ENCODE measurements around the gene CACNA1H. TPM values are rescaled to one million over a fixed set of nuclear protein-coding genes. Genes with fewer than 3 reads are reported as not detected.
"Not testable (repeated sequence)": the region's sequence is repeated elsewhere in the genome, so short reads cannot be mapped to it uniquely, and the experiment has no call there.

The CACNA1H gene
- total RNA-seq, 1 donor from 2014 or later, result 0.05 TPM

- DNase-seq, result no peak
- no peaks in the 10 kb centered on the region for H3K36me3 Mint-ChIP-seq (ENCODE audit: low read depth)
- intact Hi-C loops (cut with micrococcal nuclease), result no loop called here
Measured at GRCh38 chr16:1264345-1265089, 111.6 kb downstream of the CACNA1H start.

GRCh38 chr16:1265090-1265630, 112.3 kb downstream of the CACNA1H start:
- Mint-ChIP-seq H3K4me1 (peaks cover 2% of the 10 kb centered on the region), H3K36me3 (ENCODE audit: low read depth) (no peaks in the 10 kb centered on the region), H3K27ac (no peak overlapping the region), H3K4me3 (no peak overlapping the region), H3K9me3 (peaks cover 8% of the 10 kb centered on the region), H3K27me3 (peaks cover 12% of the 10 kb centered on the region)
- DNase-seq, result no peak
- intact Hi-C loops (cut with micrococcal nuclease), result no loop called here

More at GRCh38 chr16:1264345-1265089, 111.6 kb downstream of the CACNA1H start:
- H3K27ac Mint-ChIP-seq, result no peak overlapping the region
- peaks cover 13% of the 10 kb centered on the region for H3K27me3 Mint-ChIP-seq
- H3K4me1 Mint-ChIP-seq, result peaks cover 2% of the 10 kb centered on the region
- H3K9me3 Mint-ChIP-seq, result peaks cover 8% of the 10 kb centered on the region
- H3K4me3 Mint-ChIP-seq, result no peak overlapping the region

- DNase-seq, result no peak
- peaks cover 8% of the 10 kb centered on the region for H3K9me3 Mint-ChIP-seq
- H3K27ac Mint-ChIP-seq, result no peak overlapping the region
- intact Hi-C loops (cut with micrococcal nuclease), result no loop called here
- H3K36me3 Mint-ChIP-seq (ENCODE audit: low read depth), result no peaks in the 10 kb centered on the region
- peaks cover 8% of the 10 kb centered on the region for H3K27me3 Mint-ChIP-seq
- H3K4me3 Mint-ChIP-seq, result no peak overlapping the region
- no peaks in the 10 kb centered on the region for H3K4me1 Mint-ChIP-seq
Measured at GRCh38 chr16:1265826-1266225, 112.9 kb downstream of the CACNA1H start.

- intact Hi-C loops (cut with micrococcal nuclease); H3K27me3 Mint-ChIP-seq; H3K36me3 Mint-ChIP-seq (ENCODE audit: low read depth); H3K9me3 Mint-ChIP-seq; H3K4me1 Mint-ChIP-seq; H3K4me3 Mint-ChIP-seq; DNase-seq; H3K27ac Mint-ChIP-seq: not testable (repeated sequence)
Measured at GRCh38 chr16:1269418-1269817, 116.5 kb downstream of the CACNA1H start.

- Mint-ChIP-seq H3K27me3 (peaks cover 3% of the 10 kb centered on the region), H3K4me1 (no peaks in the 10 kb centered on the region), H3K27ac (no peak overlapping the region), H3K9me3 (no peaks in the 10 kb centered on the region), H3K36me3 (ENCODE audit: low read depth) (no peaks in the 10 kb centered on the region), H3K4me3 (no peak overlapping the region)
- intact Hi-C loops (cut with micrococcal nuclease), result no loop called here
- no peak for DNase-seq
Measured at GRCh38 chr16:1271380-1271723, 118.4 kb downstream of the CACNA1H start.

Other genes starting within 250 kb of the CACNA1H start
- gene LMF1, start 182.1 kb upstream of the CACNA1H start, total RNA-seq, result 10.4 and 11.9 TPM in 2 replicates
- 0.77 and 0.92 TPM in 2 replicates for gene SOX8, start 171.3 kb upstream of the CACNA1H start, total RNA-seq
- not detected in 2 replicates for gene SSTR5, start 80.4 kb upstream of the CACNA1H start, total RNA-seq
- gene C1QTNF8, start 56.9 kb upstream of the CACNA1H start, total RNA-seq, result not detected in 2 replicates
- not detected in 2 replicates for gene TPSG1, start 72.2 kb downstream of the CACNA1H start, total RNA-seq
- gene TPSB2, start 77.1 kb downstream of the CACNA1H start, total RNA-seq, result not detected in 2 replicates
- not detected in 2 replicates for gene TPSAB1, start 87.6 kb downstream of the CACNA1H start, total RNA-seq
- gene TPSD1, start 103.0 kb downstream of the CACNA1H start, total RNA-seq, result not detected in 2 replicates
- gene UBE2I, start 156.5 kb downstream of the CACNA1H start, total RNA-seq, result 269 and 278 TPM in 2 replicates
- gene BAIAP3, start 180.5 kb downstream of the CACNA1H start, total RNA-seq, result 0.30 TPM in 1 of 2 replicates, not detected in the other
- gene TSR3, start 198.8 kb downstream of the CACNA1H start, total RNA-seq, result 81.5 and 88.2 TPM in 2 replicates
- gene GNPTG, start 198.8 kb downstream of the CACNA1H start, total RNA-seq, result 23.3 and 23.9 TPM in 2 replicates